ENCODE data around the gene IL3.

The IL3 gene, protein sequence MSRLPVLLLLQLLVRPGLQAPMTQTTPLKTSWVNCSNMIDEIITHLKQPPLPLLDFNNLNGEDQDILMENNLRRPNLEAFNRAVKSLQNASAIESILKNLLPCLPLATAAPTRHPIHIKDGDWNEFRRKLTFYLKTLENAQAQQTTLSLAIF

DNA sequence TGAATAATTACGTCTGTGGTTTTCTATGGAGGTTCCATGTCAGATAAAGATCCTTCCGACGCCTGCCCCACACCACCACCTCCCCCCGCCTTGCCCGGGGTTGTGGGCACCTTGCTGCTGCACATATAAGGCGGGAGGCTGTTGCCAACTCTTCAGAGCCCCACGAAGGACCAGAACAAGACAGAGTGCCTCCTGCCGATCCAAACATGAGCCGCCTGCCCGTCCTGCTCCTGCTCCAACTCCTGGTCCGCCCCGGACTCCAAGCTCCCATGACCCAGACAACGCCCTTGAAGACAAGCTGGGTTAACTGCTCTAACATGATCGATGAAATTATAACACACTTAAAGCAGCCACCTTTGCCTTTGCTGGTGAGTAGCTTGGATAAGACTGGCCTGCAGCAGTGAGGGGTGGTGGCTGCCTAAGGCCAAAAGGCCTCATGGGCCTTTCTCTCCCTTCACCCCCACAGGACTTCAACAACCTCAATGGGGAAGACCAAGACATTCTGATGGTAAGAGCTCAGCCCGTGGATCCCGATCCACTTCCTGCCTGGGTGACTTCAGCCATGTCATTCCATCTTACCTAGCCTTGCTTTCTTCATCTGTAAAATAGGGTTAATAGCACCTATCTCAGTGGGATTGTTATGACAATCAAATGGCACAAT is at the start of gene IL3:
Gene IL3 (plus strand): TSS at position 155 of the 661 bp plus-strand sequence. CDS start 52 bp downstream, at position 207.
- H3K36me3 ChIP-seq (ENCODE audit: control insufficient read depth in 1 of 2, insufficient read depth in 2 of 2, low read length in 2 of 2), result no peaks in the 10 kb centered on the region
- H3K27me3 ChIP-seq (ENCODE audit: low read depth, low read length), result no peaks in the 10 kb centered on the region
- no peaks in the 10 kb centered on the region for H3K4me1 ChIP-seq (ENCODE audit: control insufficient read depth in 1 of 2, insufficient read depth in 2 of 2, low read length in 2 of 2)
- H3K27ac ChIP-seq (ENCODE audit: low read length), result no peak within 1 kb of the TSS
- H3K9me3 ChIP-seq (ENCODE audit: control insufficient read depth in 1 of 2, low read length in 2 of 2), result no peaks in the 10 kb centered on the region
- no peak within 1 kb of the TSS for H3K4me3 ChIP-seq (ENCODE audit: low read depth in 1 of 2, low read length in 2 of 2)

DNA sequence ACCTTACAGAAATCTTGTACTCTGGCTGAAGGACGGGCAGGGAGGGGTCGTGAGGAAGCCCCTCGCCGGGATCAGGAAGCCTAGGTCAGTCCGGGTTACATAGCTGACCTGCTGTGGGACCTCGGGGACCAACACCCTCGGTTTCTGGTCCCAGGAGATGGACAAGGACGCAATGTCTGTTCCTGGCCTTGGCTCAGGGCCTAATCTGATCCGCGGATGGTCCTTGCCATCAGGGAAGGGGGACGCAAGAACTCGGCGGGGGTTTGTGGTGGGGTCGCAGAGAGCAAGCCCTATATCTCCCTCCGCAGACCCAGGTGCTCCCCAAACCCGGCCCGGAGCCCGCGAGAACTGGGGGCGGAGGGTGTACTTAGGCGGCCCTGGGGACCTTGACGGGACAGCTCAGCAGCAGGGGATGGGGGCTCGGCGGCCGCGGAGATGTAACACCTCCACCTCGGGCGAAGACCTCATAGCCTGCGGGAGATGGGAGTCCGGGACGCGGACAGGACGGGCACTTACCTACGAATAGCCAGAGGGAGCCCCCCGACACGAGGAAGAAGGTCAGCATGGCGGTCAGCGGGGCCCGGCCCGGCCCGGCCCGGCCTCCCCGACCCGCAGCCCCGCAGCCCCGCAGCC is 49.4 kb upstream of the IL3 start:
- H3K4me1 ChIP-seq (ENCODE audit: control insufficient read depth in 1 of 2, insufficient read depth in 2 of 2, low read length in 2 of 2), result peaks cover 0 to 10% of the 10 kb centered on the region in 2 donors
- no peaks in the 10 kb centered on the region for H3K9me3 ChIP-seq (ENCODE audit: control insufficient read depth in 1 of 2, low read length in 2 of 2)
- H3K27me3 ChIP-seq (ENCODE audit: low read depth, low read length), result peaks cover 13% of the 10 kb centered on the region
- no peaks in the 10 kb centered on the region for H3K36me3 ChIP-seq (ENCODE audit: control insufficient read depth in 1 of 2, insufficient read depth in 2 of 2, low read length in 2 of 2)
- peak overlapping the region; percentile 37 to 72 for H3K4me3 ChIP-seq (ENCODE audit: low read depth in 1 of 2, low read length in 2 of 2)
- no peak overlapping the region for H3K27ac ChIP-seq (ENCODE audit: low read length)

DNA sequence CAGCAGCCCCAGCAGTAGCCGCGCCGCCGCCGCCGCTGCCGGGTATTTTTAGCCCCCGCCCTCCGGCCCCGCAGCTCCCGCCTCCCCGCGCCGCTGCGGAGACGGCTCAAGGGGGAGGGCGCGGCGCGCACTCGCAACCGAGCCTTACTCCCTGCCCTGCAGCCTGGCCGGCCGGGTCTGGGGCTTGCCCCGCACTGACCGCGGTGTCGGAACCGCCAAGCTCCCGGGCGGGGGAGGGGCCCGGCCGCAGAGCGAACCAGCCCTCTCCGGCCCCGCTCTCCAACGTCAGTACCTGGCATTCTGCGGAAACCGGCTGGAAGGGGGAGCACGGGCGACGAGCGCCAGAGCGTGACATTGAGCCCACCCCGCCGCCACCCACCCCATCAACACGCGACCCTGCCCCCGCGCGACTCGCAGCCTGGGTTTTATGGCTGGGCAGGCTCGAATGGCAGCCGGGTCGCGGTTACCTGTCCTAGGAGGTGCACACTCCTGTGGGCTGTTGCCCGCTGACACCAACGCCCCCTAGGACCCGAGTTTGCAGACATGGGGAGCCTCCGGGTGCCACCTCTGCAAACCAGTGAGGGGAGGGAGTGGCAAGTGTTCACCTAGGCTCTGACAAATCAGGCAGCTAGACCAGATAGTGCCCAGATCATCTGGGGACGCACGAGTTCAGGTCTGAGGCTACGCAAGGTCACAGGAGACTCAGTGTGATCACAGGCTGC is 48.7 kb upstream of the IL3 start, which contains the start of gene ACSL6:
Gene ACSL6 (minus strand): TSS at position 37 of the 722 bp plus-strand sequence. CDS start 105 bp downstream, outside the sequence.
- Histone ChIP-seq H3K4me3 (ENCODE audit: low read depth in 1 of 2, low read length in 2 of 2) (peak within 1 kb of the TSS; percentile 37 to 72), H3K9me3 (ENCODE audit: control insufficient read depth in 1 of 2, low read length in 2 of 2) (no peaks in the 10 kb centered on the region), H3K4me1 (ENCODE audit: control insufficient read depth in 1 of 2, insufficient read depth in 2 of 2, low read length in 2 of 2) (peaks cover 0 to 10% of the 10 kb centered on the region in 2 donors), H3K27me3 (ENCODE audit: low read depth, low read length) (peaks cover 13% of the 10 kb centered on the region), H3K36me3 (ENCODE audit: control insufficient read depth in 1 of 2, insufficient read depth in 2 of 2, low read length in 2 of 2) (no peaks in the 10 kb centered on the region), H3K27ac (ENCODE audit: low read length) (no peak within 1 kb of the TSS)

DNA sequence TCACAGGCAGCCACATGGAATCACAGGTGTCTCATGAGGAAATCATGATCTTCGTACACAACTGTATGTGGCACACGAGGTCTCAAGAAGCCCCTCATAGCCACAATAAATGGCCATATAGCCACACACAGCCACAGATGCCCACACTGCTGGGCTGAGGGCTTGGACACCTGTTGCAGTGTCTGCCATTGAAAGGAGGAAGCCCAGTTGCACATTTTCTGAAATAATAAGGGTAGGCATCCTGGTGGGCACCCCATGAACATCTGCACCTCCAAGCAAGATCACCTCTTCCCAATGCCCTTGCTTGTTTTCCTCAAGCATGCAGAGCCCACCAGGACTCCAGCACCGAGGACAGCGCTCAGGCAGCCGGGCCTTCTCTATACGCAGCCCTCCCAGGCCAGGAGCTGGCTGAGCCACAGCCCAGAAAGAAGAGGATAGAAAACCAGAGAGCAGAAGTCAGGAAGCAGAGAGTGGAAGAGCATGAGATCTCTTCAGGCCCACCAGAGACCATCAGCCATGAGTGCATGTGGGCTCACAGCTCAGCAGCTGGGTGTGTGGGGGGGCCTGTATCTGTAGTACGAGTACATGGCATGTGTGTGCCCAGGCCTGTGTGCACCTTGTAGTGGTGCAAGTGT is 48.0 kb upstream of the IL3 start:
- H3K27me3 ChIP-seq (ENCODE audit: low read depth, low read length), result peaks cover 13% of the 10 kb centered on the region
- H3K27ac ChIP-seq (ENCODE audit: low read length), result no peak overlapping the region
- no peaks in the 10 kb centered on the region for H3K9me3 ChIP-seq (ENCODE audit: control insufficient read depth in 1 of 2, low read length in 2 of 2)
- H3K4me3 ChIP-seq (ENCODE audit: low read depth in 1 of 2, low read length in 2 of 2), result no peak overlapping the region
- peaks cover 0 to 10% of the 10 kb centered on the region in 2 donors for H3K4me1 ChIP-seq (ENCODE audit: control insufficient read depth in 1 of 2, insufficient read depth in 2 of 2, low read length in 2 of 2)
- no peaks in the 10 kb centered on the region for H3K36me3 ChIP-seq (ENCODE audit: control insufficient read depth in 1 of 2, insufficient read depth in 2 of 2, low read length in 2 of 2)

DNA sequence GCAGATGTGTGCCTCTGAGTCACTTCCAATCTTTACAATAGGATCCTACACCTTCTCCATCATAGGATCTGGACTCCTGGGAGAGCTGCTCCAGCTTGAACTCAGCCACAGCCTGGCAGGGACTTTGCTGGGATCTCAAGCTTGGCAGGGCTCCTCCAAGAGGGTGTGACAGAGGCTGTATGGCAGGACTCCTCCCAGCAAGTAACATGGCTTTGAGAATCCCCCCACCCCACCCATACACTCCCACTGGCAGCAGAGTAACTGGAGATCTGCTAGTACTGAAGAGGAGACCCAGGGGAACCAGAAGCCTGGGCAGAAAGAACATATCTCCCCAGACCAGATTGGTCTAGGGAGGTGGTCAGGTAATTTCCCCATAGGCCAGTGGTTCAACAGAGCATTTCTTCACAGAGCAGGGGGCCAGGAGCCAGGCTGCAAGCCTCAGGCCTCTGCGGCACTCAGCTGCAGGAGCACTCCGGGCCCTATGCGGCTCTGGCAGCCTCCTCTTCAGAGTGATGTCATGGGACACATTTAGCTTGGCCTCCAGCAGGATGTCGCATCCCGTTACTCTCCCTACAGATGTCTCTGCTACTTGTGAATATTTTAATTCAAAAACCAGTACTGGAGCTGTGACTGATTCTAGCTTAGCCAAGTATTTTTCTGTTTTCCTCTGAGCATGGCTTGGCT is 47.3 kb upstream of the IL3 start:
- H3K9me3 ChIP-seq (ENCODE audit: control insufficient read depth in 1 of 2, low read length in 2 of 2), result no peaks in the 10 kb centered on the region
- peaks cover 13% of the 10 kb centered on the region for H3K27me3 ChIP-seq (ENCODE audit: low read depth, low read length)
- H3K36me3 ChIP-seq (ENCODE audit: control insufficient read depth in 1 of 2, insufficient read depth in 2 of 2, low read length in 2 of 2), result no peaks in the 10 kb centered on the region
- no peak overlapping the region for H3K4me3 ChIP-seq (ENCODE audit: low read depth in 1 of 2, low read length in 2 of 2)
- H3K4me1 ChIP-seq (ENCODE audit: control insufficient read depth in 1 of 2, insufficient read depth in 2 of 2, low read length in 2 of 2), result peaks cover 0 to 10% of the 10 kb centered on the region in 2 donors
- H3K27ac ChIP-seq (ENCODE audit: low read length), result no peak overlapping the region

DNA sequence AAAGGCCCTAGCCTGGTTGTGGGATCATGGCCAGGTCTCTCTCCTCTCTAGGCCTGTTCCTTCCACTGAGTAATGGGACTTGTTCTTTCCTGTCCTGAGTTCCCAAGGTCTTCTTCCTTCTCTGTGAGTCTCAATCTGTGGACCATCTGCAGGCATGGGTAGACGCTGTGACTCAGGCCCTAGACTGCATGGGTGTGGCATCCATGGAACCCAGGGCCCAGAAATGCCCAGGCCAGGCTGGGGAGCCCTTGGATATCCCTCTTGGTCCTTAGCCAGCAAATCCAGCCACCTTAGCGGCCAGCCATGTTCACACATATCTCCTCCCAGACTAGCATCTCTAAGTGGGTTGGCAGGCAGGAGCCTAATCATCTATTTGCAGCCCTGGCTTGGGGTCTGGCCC is 46.7 kb upstream of the IL3 start:
- H3K27ac ChIP-seq (ENCODE audit: low read length), result no peak overlapping the region
- no peaks in the 10 kb centered on the region for H3K36me3 ChIP-seq (ENCODE audit: control insufficient read depth in 1 of 2, insufficient read depth in 2 of 2, low read length in 2 of 2)
- no peak overlapping the region for H3K4me3 ChIP-seq (ENCODE audit: low read depth in 1 of 2, low read length in 2 of 2)
- no peaks in the 10 kb centered on the region for H3K9me3 ChIP-seq (ENCODE audit: control insufficient read depth in 1 of 2, low read length in 2 of 2)
- peaks cover 13% of the 10 kb centered on the region for H3K27me3 ChIP-seq (ENCODE audit: low read depth, low read length)
- H3K4me1 ChIP-seq (ENCODE audit: control insufficient read depth in 1 of 2, insufficient read depth in 2 of 2, low read length in 2 of 2), result peaks cover 0 to 10% of the 10 kb centered on the region in 2 donors

DNA sequence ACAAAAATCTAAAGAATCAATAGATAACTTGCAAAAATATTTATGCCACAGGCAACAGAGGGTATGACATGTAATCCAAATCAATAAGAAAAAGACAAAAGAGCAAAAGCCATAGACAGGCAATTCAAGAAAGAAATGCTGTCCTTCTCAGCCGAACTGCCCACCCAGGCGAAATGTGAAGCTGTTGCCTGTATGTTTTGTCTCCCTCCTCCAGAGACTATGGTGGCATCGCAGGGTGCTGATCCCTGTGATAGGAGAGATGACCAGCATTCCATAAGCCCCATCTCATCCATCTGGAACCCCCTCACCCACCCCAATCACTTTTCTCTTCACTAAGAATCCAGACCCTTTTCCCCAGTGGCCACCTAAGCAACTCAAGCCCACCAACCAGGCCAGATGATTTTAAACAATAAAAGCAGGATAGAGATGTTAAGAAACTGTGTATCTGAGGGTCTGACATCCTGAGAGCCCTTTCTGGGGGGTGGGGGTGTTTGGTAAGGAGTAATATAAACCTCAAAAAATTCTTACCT is 43.7 kb upstream of the IL3 start:
- peaks cover 6% of the 10 kb centered on the region for H3K27me3 ChIP-seq (ENCODE audit: low read depth, low read length)
- H3K4me1 ChIP-seq (ENCODE audit: control insufficient read depth in 1 of 2, insufficient read depth in 2 of 2, low read length in 2 of 2), result peaks cover 0 to 3% of the 10 kb centered on the region in 2 donors
- no peaks in the 10 kb centered on the region for H3K36me3 ChIP-seq (ENCODE audit: control insufficient read depth in 1 of 2, insufficient read depth in 2 of 2, low read length in 2 of 2)
- H3K9me3 ChIP-seq (ENCODE audit: control insufficient read depth in 1 of 2, low read length in 2 of 2), result no peaks in the 10 kb centered on the region
- H3K27ac ChIP-seq (ENCODE audit: low read length), result no peak overlapping the region
- H3K4me3 ChIP-seq (ENCODE audit: low read depth in 1 of 2, low read length in 2 of 2), result no peak overlapping the region

DNA sequence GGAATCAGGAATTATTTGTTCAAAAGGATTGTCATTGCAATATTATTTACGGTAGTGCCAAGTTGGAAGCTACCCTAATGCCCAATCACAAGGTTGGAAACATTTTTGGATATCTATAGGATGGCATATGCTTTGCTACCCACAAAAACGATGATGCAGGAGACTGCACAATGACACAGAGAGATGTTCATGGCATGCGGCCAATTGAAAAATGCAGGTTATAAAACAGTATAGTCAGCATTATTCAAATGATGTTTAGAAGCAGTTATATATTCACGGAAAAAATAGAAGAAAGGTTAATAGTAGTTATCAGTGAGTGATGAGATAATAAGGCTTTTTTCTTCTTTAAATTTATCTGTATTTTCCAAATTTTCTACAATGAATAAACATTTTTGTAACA is 43.1 kb upstream of the IL3 start:
- Histone ChIP-seq H3K36me3 (ENCODE audit: control insufficient read depth in 1 of 2, insufficient read depth in 2 of 2, low read length in 2 of 2) (no peaks in the 10 kb centered on the region), H3K27ac (ENCODE audit: low read length) (no peak overlapping the region), H3K4me1 (ENCODE audit: control insufficient read depth in 1 of 2, insufficient read depth in 2 of 2, low read length in 2 of 2) (no peaks in the 10 kb centered on the region), H3K4me3 (ENCODE audit: low read depth in 1 of 2, low read length in 2 of 2) (no peak overlapping the region), H3K27me3 (ENCODE audit: low read depth, low read length) (peaks cover 1% of the 10 kb centered on the region), H3K9me3 (ENCODE audit: control insufficient read depth in 1 of 2, low read length in 2 of 2) (no peaks in the 10 kb centered on the region)

DNA sequence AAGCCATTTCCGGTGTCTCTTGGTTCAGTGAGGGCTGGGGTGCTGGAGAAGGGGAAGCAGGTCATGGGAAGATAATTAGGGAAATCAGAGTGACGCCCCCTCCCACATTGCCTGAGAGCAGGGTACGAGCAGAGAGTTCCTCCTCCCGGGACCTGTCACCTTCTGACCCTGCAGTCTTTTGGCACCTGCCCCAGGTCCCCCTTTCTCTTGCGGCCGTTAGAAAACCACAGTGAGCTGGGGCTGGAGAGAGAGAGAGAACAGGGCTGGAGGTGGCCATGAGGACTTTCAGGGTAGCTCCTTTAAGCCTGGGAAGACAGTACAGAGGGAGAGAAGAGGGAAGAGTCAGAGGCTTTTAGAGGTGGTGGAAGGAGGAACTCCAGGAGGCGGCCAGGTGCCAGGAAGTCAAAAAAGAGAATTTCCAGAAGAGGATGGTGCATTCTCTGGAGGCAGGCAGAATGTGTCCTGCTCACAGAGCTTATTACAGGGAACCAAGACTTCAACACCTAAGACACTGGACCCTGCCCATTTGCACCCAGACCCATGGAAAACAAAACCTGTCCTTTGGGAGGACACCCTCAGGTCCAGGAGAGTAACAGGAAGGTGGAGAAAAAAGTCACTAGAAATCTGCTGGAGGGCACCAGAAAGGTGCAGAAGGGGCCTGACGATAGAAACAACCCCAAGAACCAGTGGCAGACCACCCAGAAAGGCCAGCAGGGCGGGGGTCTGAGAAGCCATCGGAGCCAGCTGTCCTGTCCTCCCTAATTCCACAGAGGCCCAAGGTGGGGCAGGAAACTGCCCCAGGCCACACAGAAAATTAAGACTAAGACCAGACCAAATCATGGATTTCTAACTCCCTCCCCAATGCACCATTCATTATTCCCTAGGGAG is 42.5 kb upstream of the IL3 start:
- Histone ChIP-seq H3K27ac (ENCODE audit: low read length) (no peak overlapping the region), H3K27me3 (ENCODE audit: low read depth, low read length) (no peaks in the 10 kb centered on the region), H3K4me1 (ENCODE audit: control insufficient read depth in 1 of 2, insufficient read depth in 2 of 2, low read length in 2 of 2) (no peaks in the 10 kb centered on the region), H3K36me3 (ENCODE audit: control insufficient read depth in 1 of 2, insufficient read depth in 2 of 2, low read length in 2 of 2) (no peaks in the 10 kb centered on the region), H3K9me3 (ENCODE audit: control insufficient read depth in 1 of 2, low read length in 2 of 2) (no peaks in the 10 kb centered on the region), H3K4me3 (ENCODE audit: low read depth in 1 of 2, low read length in 2 of 2) (no peak overlapping the region)

DNA sequence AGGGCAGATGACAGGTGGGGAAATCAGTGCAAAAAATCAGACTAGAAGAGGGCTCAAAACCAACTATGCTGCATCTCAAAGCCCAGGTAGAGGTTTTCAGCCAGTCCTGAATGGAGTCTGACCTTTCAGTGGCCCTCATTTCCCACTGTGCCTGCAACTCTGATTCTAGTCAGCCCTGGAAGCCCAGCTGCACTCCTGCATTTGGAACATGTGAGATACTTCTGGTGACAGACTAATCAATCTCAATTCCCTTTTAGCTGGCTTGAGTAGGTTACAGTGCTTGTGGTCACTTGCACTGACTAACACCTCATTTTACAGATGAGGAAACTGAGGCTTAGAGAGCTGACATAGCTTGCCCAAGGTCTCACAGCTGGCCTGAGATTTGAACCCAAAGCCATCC is 41.1 kb upstream of the IL3 start:
- H3K36me3 ChIP-seq (ENCODE audit: control insufficient read depth in 1 of 2, insufficient read depth in 2 of 2, low read length in 2 of 2), result no peaks in the 10 kb centered on the region

More for the DNA sequence above, 41.1 kb upstream of the IL3 start:
- H3K27ac ChIP-seq (ENCODE audit: low read length), result no peak overlapping the region
- no peaks in the 10 kb centered on the region for H3K4me1 ChIP-seq (ENCODE audit: control insufficient read depth in 1 of 2, insufficient read depth in 2 of 2, low read length in 2 of 2)
- H3K27me3 ChIP-seq (ENCODE audit: low read depth, low read length), result no peaks in the 10 kb centered on the region
- H3K9me3 ChIP-seq (ENCODE audit: control insufficient read depth in 1 of 2, low read length in 2 of 2), result no peaks in the 10 kb centered on the region
- no peak overlapping the region for H3K4me3 ChIP-seq (ENCODE audit: low read depth in 1 of 2, low read length in 2 of 2)

Data from muscle layer of duodenum (tissue), 2 donors.